ENCODE data around the gene GJA3. TPM values are rescaled to one million over a fixed set of nuclear protein-coding genes. Genes with fewer than 3 reads are reported as not detected.

Gene GJA3
- total and polyA plus RNA-seq, 2 of the 8 experiments (the other 6 are each of a cell fraction or from before 2014, with no cell fraction given), result 0.12 to 0.60 TPM

DNA sequence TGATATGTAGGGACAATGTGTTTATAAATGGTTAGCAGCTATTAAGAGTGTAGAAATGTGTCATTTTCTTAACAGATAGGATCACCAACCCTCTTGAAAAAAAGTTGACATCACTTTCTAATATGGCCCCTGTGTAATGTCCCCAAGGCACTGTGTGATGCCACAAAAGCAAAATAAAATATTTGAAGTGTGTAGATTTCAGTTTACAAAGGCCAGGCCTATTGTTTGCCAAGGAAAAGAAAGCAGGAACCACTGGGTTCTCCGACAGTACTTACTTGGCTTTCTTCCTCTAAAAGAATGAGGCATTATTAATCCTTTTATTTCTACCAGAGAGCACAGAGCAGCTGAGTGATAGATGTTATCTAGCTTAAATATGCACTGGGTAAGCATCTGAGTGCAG is 10.5 kb upstream of the GJA3 start:
- Histone ChIP-seq H3K79me1 (ENCODE audit: low read depth, low read length) (no peaks in the 10 kb centered on the region), H3K9ac (replicated peaks in 1 of 4; ENCODE audit: extremely low read depth in 1 of 4, low read depth in 3 of 4, low read length in 3 of 4) (no peak overlapping the region), H2BK15ac (ENCODE audit: low read length) (no peak overlapping the region), H3K4me3 (ENCODE audit: extremely low read depth in 1 of 4, insufficient read depth in 2 of 4, low read depth in 3 of 4, low read length in 4 of 4) (no peak overlapping the region), H3K4me1 (replicated peaks in 1 of 4; ENCODE audit: control insufficient read depth in 3 of 4, insufficient read depth in 4 of 4, low read length in 3 of 4) (peaks cover 0 to 7% (median 0%) of the 10 kb centered on the region in 4 experiments; a peak in 1 of 7 replicates), H3K23me2 (ENCODE audit: low read depth, low read length) (no peaks in the 10 kb centered on the region), H3K4me2 (ENCODE audit: insufficient read depth in 1 of 2, low read depth in 2 of 2, low read length in 2 of 2) (no peak overlapping the region), H4K91ac (replicated peaks; ENCODE audit: insufficient read length, low read length) (no peak overlapping the region), H3K79me2 (ENCODE audit: control insufficient read depth in 1 of 2, insufficient read depth in 2 of 2, low read length in 2 of 2) (no peaks in the 10 kb centered on the region), H4K5ac (ENCODE audit: insufficient read length, low read depth, low read length) (no peak overlapping the region), H3K23ac (ENCODE audit: insufficient read length) (no peak overlapping the region), H3K9me3 (ENCODE audit: insufficient read depth in 2 of 2, low read depth in 1 of 2, low read length in 1 of 2) (no peaks in the 10 kb centered on the region), H3K27ac (ENCODE audit: low read depth, low read length) (no peak overlapping the region), H4K20me1 (replicated peaks in 1 of 2; ENCODE audit: control insufficient read depth in 1 of 2, insufficient read depth in 2 of 2, low read length in 2 of 2) (no peaks in the 10 kb centered on the region), H2AK5ac (ENCODE audit: low read depth, low read length) (no peak overlapping the region), H3K14ac (ENCODE audit: insufficient read length) (no peak overlapping the region), H3K56ac (replicated peaks; ENCODE audit: insufficient read length, low read depth, low read length) (no peak overlapping the region), H2BK120ac (replicated peaks; ENCODE audit: low read depth, low read length) (no peak overlapping the region), H3K27me3 (replicated peaks in 1 of 4; ENCODE audit: control insufficient read depth in 3 of 4, extremely low read depth in 1 of 4, insufficient read depth in 3 of 4, low read length in 3 of 4) (no peaks in the 10 kb centered on the region), H4K8ac (ENCODE audit: extremely low read depth, insufficient read depth, low read length) (no peak overlapping the region), H2AFZ (ENCODE audit: low read length) (no peak overlapping the region), H2BK5ac (ENCODE audit: low read depth, low read length) (no peak overlapping the region), H3K36me3 (ENCODE audit: control insufficient read depth in 2 of 4, insufficient read depth in 4 of 4, low read length in 3 of 4) (no peaks in the 10 kb centered on the region), H2BK20ac (ENCODE audit: low read length) (no peak overlapping the region), H3K18ac (ENCODE audit: extremely low read depth, low read length) (no peak overlapping the region), H2BK12ac (ENCODE audit: low read depth, low read length) (no peak overlapping the region), H3K4ac (replicated peaks; ENCODE audit: insufficient read length, low read depth, low read length) (no peak overlapping the region)
- DNase-seq (ENCODE audit: low read depth in 1 of 2, low spot score in 2 of 2) (no peak), FAIRE-seq (no peak)
- ChIA-PET POLR2A (ENCODE audit: partially characterized antibody) (no interaction called here), CTCF (ENCODE audit: partially characterized antibody) (interaction anchor here (0.6 to 1.9 kb wide), 3 partner anchors 8 to 576 kb away, joined by 3 to 4 read pairs (median 3); no protein-coding TSS in a partner anchor)
- TF ChIP-seq SIN3A (conservative IDR thresholded peaks at IDR 0.05 in 1 of 2, IDR thresholded peaks at IDR 0.05 in 1 of 2; ENCODE audit: low read depth in 1 of 2, low read length in 2 of 2) (no peak), TEAD4 (IDR thresholded peaks at IDR 0.05; ENCODE audit: low read depth, low read length) (no peak), MAFK (IDR thresholded peaks at IDR 0.05; ENCODE audit: low read depth, low read length) (no peak)
- 87% methylated on average over 1 of the region's 1 CpG; no CpG with 5 or more reads in 1 of the 2 experiments for WGBS, 2 experiments (ENCODE audit: extremely low coverage in 1 of 2, insufficient coverage in 1 of 2, insufficient read length in 1 of 2, insufficient replicate concordance in 2 of 2, low coverage in 1 of 2, low lambda C conversion rate in 2 of 2, missing lambda C conversion rate in 1 of 2)
